Endodermal cell (in vitro differentiated cells): ENCODE results near the gene RALGPS1. TPM values are rescaled to one million over a fixed set of nuclear protein-coding genes. Genes with fewer than 3 reads are reported as not detected.
A peak's percentile ranks its signal among the peaks of the same experiment; 100 is the strongest.

Experiments used
- DNase-seq: peaks from one replicate; pipeline ENCODE4 v3.0.0-alpha.2; 2017
- H3K27ac ChIP-seq: 2 replicates; pipeline ENCODE4 v1.5.1; 2013; ENCODE audit warnings: mild to moderate bottlenecking, low read depth, low read length, moderate library complexity
- H3K27me3 ChIP-seq: 2 replicates; pipeline ENCODE4 v1.6.1; 2013; ENCODE audit warnings: mild to moderate bottlenecking, low read length, moderate library complexity; ENCODE audit not compliant: insufficient read depth, control insufficient read depth, poor library complexity, severe bottlenecking
- H3K36me3 ChIP-seq: 2 replicates; pipeline ENCODE4 v1.7.0; 2013; ENCODE audit warnings: mild to moderate bottlenecking, low read length, moderate library complexity; ENCODE audit not compliant: control insufficient read depth, insufficient read depth
- H3K4me1 ChIP-seq: one replicate; pipeline ENCODE4 v1.7.0; 2013; ENCODE audit warnings: low read length; ENCODE audit not compliant: control insufficient read depth, insufficient read depth
- H3K4me3 ChIP-seq: 2 replicates; pipeline ENCODE4 v1.5.1; 2013; ENCODE audit warnings: mild to moderate bottlenecking, low read length, moderate library complexity
- H3K9ac ChIP-seq: 2 replicates; pipeline ENCODE4 v1.6.1; 2013; ENCODE audit warnings: mild to moderate bottlenecking, low read length, moderate library complexity; ENCODE audit not compliant: poor library complexity, severe bottlenecking; ENCODE audit errors: extremely low read depth
- H3K9me3 ChIP-seq: 2 replicates; pipeline ENCODE4 v1.6.1; 2013; ENCODE audit warnings: mild to moderate bottlenecking, low read length, moderate library complexity; ENCODE audit not compliant: control insufficient read depth
- H3K27ac Mint-ChIP-seq: 2 replicates; pipeline ENCODE4 v1.8.0; 2020; ENCODE audit warnings: mixed read lengths
- H3K27me3 Mint-ChIP-seq: 2 replicates; pipeline ENCODE4 v1.8.0; 2021; ENCODE audit warnings: mild to moderate bottlenecking, mixed read lengths; ENCODE audit not compliant: insufficient read depth
- H3K36me3 Mint-ChIP-seq: 2 replicates; pipeline ENCODE4 v1.8.0; 2020; ENCODE audit warnings: low read depth, mixed read lengths
- H3K4me1 Mint-ChIP-seq: 2 replicates; pipeline ENCODE4 v1.8.0; 2020; ENCODE audit warnings: mixed read lengths
- H3K4me3 Mint-ChIP-seq: 2 replicates; pipeline ENCODE4 v1.8.0; 2020; ENCODE audit warnings: mild to moderate bottlenecking, moderate library complexity, mixed read lengths
- H3K9me3 Mint-ChIP-seq: 2 replicates; pipeline ENCODE4 v1.8.0; 2020; ENCODE audit warnings: mild to moderate bottlenecking, mixed read lengths
- WGBS, 2 experiments: methylation state at CpG; one replicate each; pipeline versions ENCODE4 v1.1.5 to v1.1.7; 2013; ENCODE audit warnings: missing lambda C conversion rate in 2 of 2, mixed read lengths in 1 of 2; ENCODE audit not compliant: insufficient coverage in 1 of 2, insufficient read length in 1 of 2; 5-methylcytosine and 5-hydroxymethylcytosine counted together
- total RNA-seq, 2 donors: library from RNA; stranded (reverse); fragmentation: NEBNext Ultra II Directional in 1 of 2; extraction: Animal tissue kit (Norgen Biotek cat#: 25700) in 1 of 2; gene quantifications; 2 replicates in 1 of 2; 3 replicates in 1 of 2; pipeline ENCODE4 v1.2.1, GENCODE V29; 2021
- TF ChIP-seq, protein P1 (sequence below): fragments of 200-600 bp; sonication (generic); conservative IDR thresholded peaks from 2 replicates; pipeline ENCODE4 v1.5.0; 2021; ENCODE audit warnings: antibody characterized with exemption, mild to moderate bottlenecking

Gene RALGPS1
- total RNA-seq, 2 donors from 2014 or later = 23.3 to 25.0 TPM

DNA sequence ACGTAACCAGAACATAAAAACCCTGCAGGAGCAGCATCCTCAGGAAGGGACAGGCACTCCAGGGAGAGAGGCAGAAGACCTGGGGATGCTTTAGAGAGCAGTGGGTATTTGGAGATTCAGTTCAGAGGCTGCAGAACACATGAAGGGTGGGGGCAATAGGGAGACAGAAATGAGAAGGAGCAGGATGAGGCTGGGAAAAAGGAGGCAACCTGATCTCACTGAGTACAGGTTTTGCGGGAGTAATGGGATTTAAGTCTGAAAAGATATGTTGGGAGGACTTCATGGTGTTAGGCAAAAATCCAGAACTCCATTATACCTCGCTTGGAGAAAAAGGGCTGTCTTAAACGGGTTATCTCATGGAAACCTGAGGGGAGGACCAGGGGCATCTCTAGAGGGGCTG is 308.7 kb downstream of the RALGPS1 start:
- Mint-ChIP-seq H3K4me1 (peaks cover 2% of the 10 kb centered on the region), H3K4me3 (no peak overlapping the region), H3K9me3 (no peaks in the 10 kb centered on the region), H3K27ac (no peak overlapping the region), H3K27me3 (peaks cover 44% of the 10 kb centered on the region), H3K36me3 (no peaks in the 10 kb centered on the region)
- Histone ChIP-seq H3K27ac (no peak overlapping the region), H3K27me3 (peaks cover 52% of the 10 kb centered on the region), H3K4me3 (no peak overlapping the region), H3K36me3 (no peaks in the 10 kb centered on the region), H3K9ac (no peak overlapping the region), H3K4me1 (no peaks in the 10 kb centered on the region), H3K9me3 (no peaks in the 10 kb centered on the region)
- no peak for DNase-seq
- TF ChIP-seq, protein P1, sequence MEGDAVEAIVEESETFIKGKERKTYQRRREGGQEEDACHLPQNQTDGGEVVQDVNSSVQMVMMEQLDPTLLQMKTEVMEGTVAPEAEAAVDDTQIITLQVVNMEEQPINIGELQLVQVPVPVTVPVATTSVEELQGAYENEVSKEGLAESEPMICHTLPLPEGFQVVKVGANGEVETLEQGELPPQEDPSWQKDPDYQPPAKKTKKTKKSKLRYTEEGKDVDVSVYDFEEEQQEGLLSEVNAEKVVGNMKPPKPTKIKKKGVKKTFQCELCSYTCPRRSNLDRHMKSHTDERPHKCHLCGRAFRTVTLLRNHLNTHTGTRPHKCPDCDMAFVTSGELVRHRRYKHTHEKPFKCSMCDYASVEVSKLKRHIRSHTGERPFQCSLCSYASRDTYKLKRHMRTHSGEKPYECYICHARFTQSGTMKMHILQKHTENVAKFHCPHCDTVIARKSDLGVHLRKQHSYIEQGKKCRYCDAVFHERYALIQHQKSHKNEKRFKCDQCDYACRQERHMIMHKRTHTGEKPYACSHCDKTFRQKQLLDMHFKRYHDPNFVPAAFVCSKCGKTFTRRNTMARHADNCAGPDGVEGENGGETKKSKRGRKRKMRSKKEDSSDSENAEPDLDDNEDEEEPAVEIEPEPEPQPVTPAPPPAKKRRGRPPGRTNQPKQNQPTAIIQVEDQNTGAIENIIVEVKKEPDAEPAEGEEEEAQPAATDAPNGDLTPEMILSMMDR = no peak
- WGBS, 2 experiments = 86 to 87% methylated on average over 4 of the region's 4 CpGs

DNA sequence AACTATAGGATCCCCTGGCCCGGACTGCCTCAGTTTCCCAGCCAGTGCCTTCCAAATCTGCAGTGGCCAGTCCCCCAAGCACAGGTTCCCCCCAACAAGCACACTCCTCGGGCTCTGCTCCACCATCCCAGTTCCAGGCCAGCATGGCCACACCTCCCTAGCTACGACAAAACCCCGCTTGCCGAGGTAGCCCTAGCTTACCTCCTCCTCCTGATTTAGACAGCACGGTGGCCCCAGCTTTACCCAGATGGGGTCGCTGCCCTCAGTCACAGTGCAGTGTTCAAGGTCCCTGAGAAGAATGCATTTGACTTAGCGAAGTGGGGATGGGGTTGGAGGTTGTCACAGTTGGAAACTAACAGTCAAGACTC is 309.2 kb downstream of the RALGPS1 start:
- Histone ChIP-seq H3K9ac (no peak overlapping the region), H3K27ac (no peak overlapping the region), H3K9me3 (no peaks in the 10 kb centered on the region), H3K36me3 (no peaks in the 10 kb centered on the region), H3K27me3 (peaks cover 52% of the 10 kb centered on the region), H3K4me3 (peak overlapping the region; percentile 80), H3K4me1 (no peaks in the 10 kb centered on the region)
- Mint-ChIP-seq H3K27ac (no peak overlapping the region), H3K4me3 (peak overlapping the region; percentile 62), H3K9me3 (no peaks in the 10 kb centered on the region), H3K4me1 (peaks cover 2% of the 10 kb centered on the region), H3K36me3 (no peaks in the 10 kb centered on the region), H3K27me3 (peaks cover 44% of the 10 kb centered on the region)
- DNase-seq = no peak
- 42% methylated on average over 8 of the region's 8 CpGs; no CpG with 5 or more reads in 1 of the 2 experiments for WGBS, 2 experiments
- TF ChIP-seq, protein P1 = no peak

DNA sequence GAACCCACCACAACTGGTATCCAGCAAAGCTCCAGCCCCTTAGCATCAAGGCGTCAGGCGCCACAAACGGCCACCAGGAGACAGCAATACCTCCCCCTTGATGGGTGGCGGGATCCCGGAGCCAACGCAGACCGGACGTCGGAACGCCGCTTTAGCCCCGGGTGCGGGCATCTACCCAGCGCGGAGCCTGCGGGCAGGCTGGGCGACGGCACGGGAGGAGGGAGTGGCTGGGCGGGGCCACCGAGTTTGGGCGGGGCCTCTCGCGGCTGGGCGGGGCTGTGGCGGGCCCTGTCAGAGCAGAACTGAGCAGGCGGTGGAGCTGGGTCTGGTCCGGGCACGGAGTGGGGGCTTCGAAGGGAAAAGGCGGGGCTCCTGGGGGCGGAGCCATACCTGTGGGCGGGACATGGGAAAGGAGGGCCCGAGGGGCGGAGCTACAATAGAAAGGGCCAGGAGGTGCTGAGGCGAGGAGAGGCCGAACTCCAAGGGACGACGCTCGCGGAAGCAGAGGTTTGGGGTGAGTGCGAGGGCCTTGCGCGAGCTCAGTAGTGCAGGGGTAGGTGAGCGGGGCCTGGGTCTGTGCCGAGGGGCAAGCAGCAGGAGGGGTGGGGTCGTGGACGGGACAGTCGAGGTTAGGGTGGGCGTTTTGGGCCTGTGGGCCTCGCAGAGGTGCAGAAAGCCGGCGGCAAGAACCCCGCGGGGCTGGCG is 309.7 kb downstream of the RALGPS1 start:
- H3K4me3 ChIP-seq = peak overlapping the region; percentile 80
- peak overlapping the region; percentile 62 for H3K4me3 Mint-ChIP-seq
- TF ChIP-seq, protein P1 = peak; percentile 61
- 1% methylated on average over 10 to 56 of the region's 56 CpGs for WGBS, 2 experiments
- H3K27me3 Mint-ChIP-seq = peaks cover 44% of the 10 kb centered on the region
- H3K27ac Mint-ChIP-seq = peak overlapping the region; percentile 89
- H3K27ac ChIP-seq = peak overlapping the region; percentile 79
- H3K9ac ChIP-seq = peak overlapping the region; percentile 60
- H3K36me3 ChIP-seq = no peaks in the 10 kb centered on the region
- peaks cover 2% of the 10 kb centered on the region for H3K4me1 Mint-ChIP-seq
- H3K9me3 Mint-ChIP-seq = no peaks in the 10 kb centered on the region
- H3K9me3 ChIP-seq = no peaks in the 10 kb centered on the region
- H3K36me3 Mint-ChIP-seq = no peaks in the 10 kb centered on the region
- DNase-seq = peak; percentile 100
- H3K27me3 ChIP-seq = peaks cover 52% of the 10 kb centered on the region
- no peaks in the 10 kb centered on the region for H3K4me1 ChIP-seq
